Measurements from ENCODE around the gene EPN2.
"Not testable (repeated sequence)": the region's sequence is repeated elsewhere in the genome, so short reads cannot be mapped to it uniquely, and the experiment has no call there.

EPN2 gene

GRCh38 chr17:19270704-19271611 lies 33.8 kb downstream of the EPN2 start:
- FAIRE-seq (peak; percentile 90), DNase-seq (ENCODE audit: insufficient read length, low spot score) (no peak)
- TF ChIP-seq TAF1 (IDR thresholded peaks at IDR 0.05; ENCODE audit: low read depth, low read length) (no peak), POLR2AphosphoS5 (IDR thresholded peaks at IDR 0.05; ENCODE audit: low read depth, low read length) (no peak), SPI1 (IDR thresholded peaks at IDR 0.05; ENCODE audit: low read depth, low read length) (peak; percentile 95), POU2F2 (IDR thresholded peaks at IDR 0.05; ENCODE audit: low read depth, low read length) (0 out of 2 replicates have a peak, but pooled peaks have one; percentile 52), POLR2A (IDR thresholded peaks at IDR 0.05; ENCODE audit: low read depth, low read length) (no peak)

- TF ChIP-seq TAF1 (IDR thresholded peaks at IDR 0.05; ENCODE audit: low read depth, low read length): no peak
- no peak for TF ChIP-seq POLR2A (IDR thresholded peaks at IDR 0.05; ENCODE audit: low read depth, low read length)
- no peak for TF ChIP-seq POU2F2 (IDR thresholded peaks at IDR 0.05; ENCODE audit: low read depth, low read length)
- no peak for TF ChIP-seq SPI1 (IDR thresholded peaks at IDR 0.05; ENCODE audit: low read depth, low read length)
- no peak for TF ChIP-seq PAX5 (IDR thresholded peaks at IDR 0.05; ENCODE audit: insufficient read depth, low read length, severe bottlenecking)
- no peak for TF ChIP-seq POLR2AphosphoS5 (IDR thresholded peaks at IDR 0.05; ENCODE audit: low read depth, low read length)
- DNase-seq (ENCODE audit: insufficient read length, low spot score) (no peak), FAIRE-seq (peak; percentile 9)
Observed at GRCh38 chr17:19271780-19272357, 34.7 kb downstream of the EPN2 start.

- no peak for DNase-seq (ENCODE audit: insufficient read length, low spot score)
Observed at GRCh38 chr17:19273731-19274130, 36.6 kb downstream of the EPN2 start.

GRCh38 chr17:19274893-19275292 lies 37.7 kb downstream of the EPN2 start:
- FAIRE-seq (no peak), DNase-seq (ENCODE audit: insufficient read length, low spot score) (no peak)
- TF ChIP-seq PAX5 (IDR thresholded peaks at IDR 0.05; ENCODE audit: insufficient read depth, low read length, severe bottlenecking) (no peak), POU2F2 (IDR thresholded peaks at IDR 0.05; ENCODE audit: low read depth, low read length) (no peak), SPI1 (IDR thresholded peaks at IDR 0.05; ENCODE audit: low read depth, low read length) (no peak), TAF1 (IDR thresholded peaks at IDR 0.05; ENCODE audit: low read depth, low read length) (no peak), POLR2A (IDR thresholded peaks at IDR 0.05; ENCODE audit: low read depth, low read length) (no peak), POLR2AphosphoS5 (IDR thresholded peaks at IDR 0.05; ENCODE audit: low read depth, low read length) (no peak)

More at GRCh38 chr17:19273731-19274130, 36.6 kb downstream of the EPN2 start:
- no peak for FAIRE-seq
- no peak for TF ChIP-seq SPI1 (IDR thresholded peaks at IDR 0.05; ENCODE audit: low read depth, low read length)
- no peak for TF ChIP-seq POLR2A (IDR thresholded peaks at IDR 0.05; ENCODE audit: low read depth, low read length)
- no peak for TF ChIP-seq POU2F2 (IDR thresholded peaks at IDR 0.05; ENCODE audit: low read depth, low read length)
- TF ChIP-seq POLR2AphosphoS5 (IDR thresholded peaks at IDR 0.05; ENCODE audit: low read depth, low read length): no peak
- no peak for TF ChIP-seq PAX5 (IDR thresholded peaks at IDR 0.05; ENCODE audit: insufficient read depth, low read length, severe bottlenecking)
- TF ChIP-seq TAF1 (IDR thresholded peaks at IDR 0.05; ENCODE audit: low read depth, low read length): no peak

GRCh38 chr17:19275457-19276127 lies 38.4 kb downstream of the EPN2 start:
- FAIRE-seq: no peak
- no peak for DNase-seq (ENCODE audit: insufficient read length, low spot score)

GRCh38 chr17:19278284-19278683 lies 41.1 kb downstream of the EPN2 start:
- DNase-seq (ENCODE audit: insufficient read length, low spot score); FAIRE-seq: not testable (repeated sequence)

More at GRCh38 chr17:19275457-19276127, 38.4 kb downstream of the EPN2 start:
- TF ChIP-seq TAF1 (IDR thresholded peaks at IDR 0.05; ENCODE audit: low read depth, low read length): no peak
- no peak for TF ChIP-seq SPI1 (IDR thresholded peaks at IDR 0.05; ENCODE audit: low read depth, low read length)
- no peak for TF ChIP-seq PAX5 (IDR thresholded peaks at IDR 0.05; ENCODE audit: insufficient read depth, low read length, severe bottlenecking)
- no peak for TF ChIP-seq POU2F2 (IDR thresholded peaks at IDR 0.05; ENCODE audit: low read depth, low read length)
- TF ChIP-seq POLR2A (IDR thresholded peaks at IDR 0.05; ENCODE audit: low read depth, low read length): no peak
- no peak for TF ChIP-seq POLR2AphosphoS5 (IDR thresholded peaks at IDR 0.05; ENCODE audit: low read depth, low read length)

- TF ChIP-seq SPI1 (IDR thresholded peaks at IDR 0.05; ENCODE audit: low read depth, low read length) (no peak), PAX5 (IDR thresholded peaks at IDR 0.05; ENCODE audit: insufficient read depth, low read length, severe bottlenecking) (no peak), POLR2AphosphoS5 (IDR thresholded peaks at IDR 0.05; ENCODE audit: low read depth, low read length) (no peak), POU2F2 (IDR thresholded peaks at IDR 0.05; ENCODE audit: low read depth, low read length) (no peak), POLR2A (IDR thresholded peaks at IDR 0.05; ENCODE audit: low read depth, low read length) (no peak), TAF1 (IDR thresholded peaks at IDR 0.05; ENCODE audit: low read depth, low read length) (no peak)
- DNase-seq (ENCODE audit: insufficient read length, low spot score) (no peak), FAIRE-seq (no peak)
Observed at GRCh38 chr17:19278729-19279128, 41.6 kb downstream of the EPN2 start.

GRCh38 chr17:19281161-19281560 lies 44.0 kb downstream of the EPN2 start:
- no peak for TF ChIP-seq POLR2AphosphoS5 (IDR thresholded peaks at IDR 0.05; ENCODE audit: low read depth, low read length)
- no peak for TF ChIP-seq POU2F2 (IDR thresholded peaks at IDR 0.05; ENCODE audit: low read depth, low read length)
- no peak for TF ChIP-seq POLR2A (IDR thresholded peaks at IDR 0.05; ENCODE audit: low read depth, low read length)
- no peak for TF ChIP-seq TAF1 (IDR thresholded peaks at IDR 0.05; ENCODE audit: low read depth, low read length)
- no peak for TF ChIP-seq SPI1 (IDR thresholded peaks at IDR 0.05; ENCODE audit: low read depth, low read length)
- no peak for TF ChIP-seq PAX5 (IDR thresholded peaks at IDR 0.05; ENCODE audit: insufficient read depth, low read length, severe bottlenecking)
- DNase-seq (ENCODE audit: insufficient read length, low spot score) (no peak), FAIRE-seq (no peak)

All from GM12891 (cell line).